ENCODE data around the gene PLXNC1. TPM values are rescaled to one million over a fixed set of nuclear protein-coding genes. Genes with fewer than 3 reads are reported as not detected.

The PLXNC1 gene
- total RNA-seq, 2 experiments from 2014 or later, result 4.0 to 5.6 TPM

DNA sequence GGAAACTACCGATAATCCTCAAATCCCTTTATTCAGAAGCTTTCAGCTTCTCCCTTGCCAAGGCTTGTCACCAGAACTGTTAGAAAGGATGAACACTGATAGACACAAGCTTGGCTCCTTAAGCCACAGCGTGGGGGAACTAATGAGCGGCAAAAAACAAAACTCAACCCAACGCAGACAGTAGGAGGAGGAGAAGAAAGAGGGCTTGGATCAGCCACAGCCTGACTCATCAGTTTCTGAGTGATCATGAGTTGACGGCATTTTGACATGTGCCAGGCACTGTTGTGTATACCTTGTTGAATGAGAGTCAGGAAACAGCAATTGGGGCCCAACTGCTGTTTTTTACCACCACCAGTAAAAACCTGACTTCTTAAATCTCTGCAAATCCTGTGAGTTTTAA lies 23.7 kb downstream of the PLXNC1 start:
- ChIA-PET CTCF (interaction anchor here (0.7 to 2.5 kb wide), 2 partner anchors 9 to 36 kb away, joined by 5 to 7 read pairs; no protein-coding TSS in a partner anchor), POLR2A (interaction anchor here (0.8 to 1.0 kb wide), 2 partner anchors 22 to 36 kb away, joined by 3 to 7 read pairs; no protein-coding TSS in a partner anchor)

- ChIA-PET CTCF (interaction anchor here (0.7 to 2.5 kb wide), 2 partner anchors 35 to 73 kb away, joined by 3 to 5 read pairs; no protein-coding TSS in a partner anchor), POLR2A (no interaction called here)
These were observed 24.6 kb downstream of the PLXNC1 start for GRCh38 chr12:94172973-94173372.

- ChIA-PET POLR2A (no interaction called here), CTCF (interaction anchor here (0.6 to 2.5 kb wide), 2 partner anchors 34 to 372 kb away, joined by 3 to 5 read pairs; no protein-coding TSS in a partner anchor)
These were observed 25.4 kb downstream of the PLXNC1 start for GRCh38 chr12:94173660-94174265.

DNA sequence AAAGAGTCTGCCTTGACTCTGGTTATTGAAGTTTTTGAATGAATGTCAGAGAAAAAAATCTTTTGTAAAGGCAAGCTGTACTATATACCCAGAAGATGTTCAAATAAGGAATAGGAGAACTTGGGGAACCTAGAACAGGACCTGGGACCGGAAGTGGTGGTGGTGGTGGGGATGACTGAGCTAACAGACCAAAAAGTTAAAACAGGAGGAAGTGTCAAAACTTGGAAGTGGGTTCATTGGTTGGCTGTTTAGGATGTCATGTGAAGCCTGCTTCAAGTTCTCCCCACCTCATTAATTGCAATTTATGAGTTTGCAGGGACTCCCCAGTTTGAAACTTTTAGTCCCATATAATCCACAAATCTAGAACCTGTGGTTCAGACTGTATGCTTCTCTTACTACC lies 26.2 kb downstream of the PLXNC1 start:
- ChIA-PET POLR2A (no interaction called here), CTCF (interaction anchor here (0.6 to 2.5 kb wide), 2 partner anchors 34 to 371 kb away, joined by 3 to 5 read pairs; no protein-coding TSS in a partner anchor)

DNA sequence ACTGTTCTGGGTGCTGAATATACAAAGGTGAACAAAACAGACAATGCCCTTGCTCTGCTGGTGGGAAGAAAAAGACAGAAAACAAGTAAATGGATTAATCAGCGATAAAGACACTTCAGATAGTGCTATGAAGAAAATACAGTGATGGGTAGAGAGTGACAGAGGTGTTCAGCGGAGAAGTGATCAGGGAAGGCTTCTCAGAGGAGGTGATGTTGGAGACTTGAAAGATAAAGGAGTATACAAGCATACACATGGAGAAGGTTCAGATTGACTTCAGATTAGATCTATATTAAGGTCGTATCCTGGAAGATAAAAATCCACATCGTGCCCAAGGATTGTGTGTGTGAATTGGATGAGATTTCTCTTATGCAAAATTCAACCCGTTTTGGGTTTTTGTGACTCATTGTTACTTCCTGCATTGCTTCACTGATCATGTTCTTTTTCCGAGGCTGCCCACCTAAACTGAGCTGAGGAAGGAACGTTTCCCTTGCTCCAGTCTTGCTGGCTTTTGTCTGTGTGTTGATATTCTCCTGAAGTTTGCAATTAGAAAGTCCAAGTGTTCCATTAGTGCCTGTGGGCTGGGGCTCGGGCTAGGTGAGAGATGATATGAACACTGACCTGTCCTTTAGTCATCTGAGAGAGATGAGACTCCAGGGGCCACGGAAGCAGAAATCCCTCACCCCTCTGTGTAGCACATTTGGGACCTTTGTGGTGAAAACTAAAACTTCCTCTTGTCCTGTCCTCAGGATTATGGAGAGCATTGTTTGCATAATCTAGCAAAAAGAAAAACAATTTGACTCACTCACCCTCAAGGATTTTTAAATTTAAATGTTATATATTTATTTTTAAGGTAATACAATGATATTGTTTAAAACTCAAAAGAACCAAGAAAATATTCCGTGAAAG lies 27.6 kb downstream of the PLXNC1 start:
- ChIA-PET POLR2A (no interaction called here), CTCF (interaction anchor here (0.7 to 1.0 kb wide), 2 partner anchors 28 to 579 kb away, joined by 3 read pairs; no protein-coding TSS in a partner anchor)

DNA sequence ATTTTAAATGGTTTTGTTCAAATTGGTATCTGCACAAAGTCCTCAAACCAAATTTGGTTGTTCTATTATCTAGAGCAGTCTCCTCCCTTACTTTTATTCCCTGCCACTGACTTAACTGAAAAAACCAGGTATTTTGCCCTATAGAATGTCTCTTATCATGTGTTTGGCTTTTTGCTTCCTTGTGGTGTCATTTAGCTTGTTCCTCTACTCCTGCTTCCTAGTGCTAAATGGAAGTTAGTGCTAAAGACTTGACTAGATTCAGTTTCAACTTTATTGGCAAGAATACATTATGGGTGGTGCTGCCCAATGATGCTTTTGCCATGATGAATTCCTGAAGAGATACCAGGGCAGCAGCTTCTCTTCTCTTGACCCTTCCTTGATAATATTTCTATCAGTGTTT lies 29.7 kb downstream of the PLXNC1 start:
- ChIA-PET CTCF (no interaction called here), POLR2A (interaction anchor here (0.6 kb wide), 1 partner anchor 199 kb away, joined by 8 read pairs; no protein-coding TSS in a partner anchor)

GRCh38 chr12:94178882-94179281 lies 30.5 kb downstream of the PLXNC1 start:
- CTCF ChIA-PET, result no interaction called here
- POLR2A ChIA-PET, result interaction anchor here (0.6 kb wide), 1 partner anchor 198 kb away, joined by 8 read pairs; no protein-coding TSS in a partner anchor

DNA sequence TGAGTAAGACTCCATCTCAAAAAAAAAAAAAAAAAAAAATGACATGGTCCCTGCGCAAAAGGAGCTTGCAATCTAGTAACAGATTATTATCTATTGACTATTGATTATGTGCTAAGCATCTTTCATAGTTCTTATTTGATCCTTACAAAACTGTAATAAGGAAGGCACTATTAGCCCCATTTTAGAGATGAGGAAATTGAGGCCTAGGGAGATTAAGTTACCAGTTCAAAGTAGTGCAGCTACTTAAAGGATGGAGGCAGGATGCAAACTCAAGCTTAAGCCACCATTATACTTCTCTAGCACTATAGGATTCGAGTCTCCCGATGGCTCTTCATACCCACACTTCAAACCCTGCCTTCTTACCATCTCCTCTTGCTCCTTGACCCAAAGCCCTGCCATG lies 31.3 kb downstream of the PLXNC1 start:
- ChIA-PET CTCF (no interaction called here), POLR2A (no interaction called here)

GRCh38 chr12:94180558-94181296 lies 32.4 kb downstream of the PLXNC1 start:
- ChIA-PET POLR2A (no interaction called here), CTCF (interaction anchor here (0.6 to 1.3 kb wide), 3 partner anchors 9 to 1207 kb away, joined by 3 to 7 read pairs (median 3); no protein-coding TSS in a partner anchor)

DNA sequence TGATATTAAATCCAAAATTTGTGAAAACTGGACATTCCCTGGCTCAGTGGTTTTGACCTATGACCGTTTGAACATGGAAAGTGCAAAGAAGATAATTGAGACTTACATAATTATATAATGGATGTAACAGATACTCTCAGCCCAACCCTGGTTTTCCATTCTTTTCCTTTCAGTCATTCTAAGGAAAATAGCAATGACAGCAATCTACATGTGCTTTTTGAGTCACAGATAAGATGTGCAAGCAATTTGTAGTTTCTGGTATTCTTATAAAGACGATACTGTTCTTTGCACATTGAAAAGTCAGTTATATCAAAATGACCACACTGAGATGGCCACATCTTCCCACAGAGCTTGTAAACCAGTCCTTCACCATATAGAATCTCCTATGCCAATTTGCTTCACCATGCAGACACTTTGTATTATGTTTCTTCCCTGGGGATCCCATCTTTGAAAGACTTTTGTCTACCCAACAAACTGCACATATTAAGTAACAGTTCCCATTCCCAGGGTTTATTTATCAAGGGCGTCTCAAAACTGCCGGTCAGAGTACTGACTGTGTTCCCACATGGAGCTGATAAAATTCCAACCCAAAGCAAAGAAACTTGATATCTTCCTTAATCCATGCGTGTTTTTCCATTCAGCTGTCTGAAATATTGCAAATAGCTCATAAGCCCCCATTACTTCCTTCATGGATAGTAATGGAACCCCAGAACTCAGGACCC lies 34.8 kb downstream of the PLXNC1 start:
- ChIA-PET POLR2A (no interaction called here), CTCF (no interaction called here)

DNA sequence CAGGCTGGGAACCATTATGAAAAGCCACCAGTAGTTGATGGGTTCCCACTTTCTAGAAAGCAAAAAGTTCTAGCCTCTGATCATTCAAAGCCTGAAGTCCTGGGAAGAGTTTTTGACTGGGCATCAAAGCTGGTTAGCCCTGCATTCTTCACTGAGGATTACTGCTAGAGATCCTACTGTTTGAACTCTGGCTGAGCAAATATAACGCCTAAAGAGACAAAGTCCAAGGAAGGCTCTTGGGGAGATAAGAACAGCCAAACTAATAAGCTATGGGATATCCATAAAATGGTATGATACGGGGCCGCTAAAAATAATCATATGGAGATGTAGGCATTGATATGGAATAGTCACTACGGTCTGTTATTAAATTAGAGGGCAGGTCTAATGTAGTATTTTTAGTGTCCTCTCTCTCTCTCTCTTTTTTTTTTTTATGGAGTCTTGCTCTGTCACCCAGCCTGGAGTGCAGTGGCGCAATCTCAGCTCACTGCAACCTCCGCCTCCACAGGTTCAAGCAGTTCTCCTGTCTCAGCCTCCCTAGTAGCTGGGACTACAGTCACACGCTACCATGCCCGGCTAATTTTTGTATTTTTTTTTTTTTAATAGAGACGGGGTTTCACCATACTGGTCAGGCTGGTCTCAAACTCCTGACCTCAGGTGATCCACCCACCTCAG lies 35.5 kb downstream of the PLXNC1 start:
- ChIA-PET POLR2A (no interaction called here), CTCF (no interaction called here)

DNA sequence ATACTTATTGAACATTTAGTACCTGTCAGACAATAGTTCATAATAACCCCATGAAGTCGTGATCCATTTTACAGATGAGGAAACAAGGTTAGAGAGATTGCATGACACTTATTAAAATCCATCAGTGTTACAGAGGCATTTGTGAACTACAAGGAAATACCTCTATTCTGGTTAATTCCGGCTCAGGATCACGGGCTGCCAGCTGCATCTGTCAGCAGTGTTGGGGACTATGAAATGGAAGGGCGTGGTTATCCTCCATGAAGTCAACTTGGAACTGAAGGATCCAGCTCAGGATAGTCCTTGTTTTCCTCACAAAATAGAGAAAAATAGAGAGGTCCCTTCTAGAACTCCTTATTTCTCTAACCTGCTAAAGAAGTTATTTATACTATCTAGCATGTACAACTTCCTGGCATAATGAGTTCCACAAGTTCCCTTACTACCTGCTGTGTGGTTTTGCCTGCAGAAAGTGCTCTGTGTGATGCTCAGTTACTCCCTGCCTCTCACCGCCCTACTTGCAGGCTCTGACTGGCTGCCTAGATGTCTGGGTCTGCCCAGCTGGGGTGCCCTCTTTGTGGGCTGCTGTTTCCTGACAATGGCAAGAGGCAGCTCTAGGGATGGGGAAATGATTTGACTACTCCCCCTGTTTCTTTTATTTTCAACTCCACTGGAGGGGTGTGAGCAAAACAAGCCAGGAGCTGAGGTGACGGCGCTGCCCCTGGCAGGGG lies 36.8 kb downstream of the PLXNC1 start:
- ChIA-PET CTCF (no interaction called here), POLR2A (interaction anchor here (0.5 kb wide), 1 partner anchor 99 kb away, joined by 8 read pairs; no protein-coding TSS in a partner anchor)

- ChIA-PET CTCF (no interaction called here), POLR2A (interaction anchor here (0.5 kb wide), 1 partner anchor 98 kb away, joined by 8 read pairs; no protein-coding TSS in a partner anchor)
These were observed 37.4 kb downstream of the PLXNC1 start for GRCh38 chr12:94185801-94186200.

DNA sequence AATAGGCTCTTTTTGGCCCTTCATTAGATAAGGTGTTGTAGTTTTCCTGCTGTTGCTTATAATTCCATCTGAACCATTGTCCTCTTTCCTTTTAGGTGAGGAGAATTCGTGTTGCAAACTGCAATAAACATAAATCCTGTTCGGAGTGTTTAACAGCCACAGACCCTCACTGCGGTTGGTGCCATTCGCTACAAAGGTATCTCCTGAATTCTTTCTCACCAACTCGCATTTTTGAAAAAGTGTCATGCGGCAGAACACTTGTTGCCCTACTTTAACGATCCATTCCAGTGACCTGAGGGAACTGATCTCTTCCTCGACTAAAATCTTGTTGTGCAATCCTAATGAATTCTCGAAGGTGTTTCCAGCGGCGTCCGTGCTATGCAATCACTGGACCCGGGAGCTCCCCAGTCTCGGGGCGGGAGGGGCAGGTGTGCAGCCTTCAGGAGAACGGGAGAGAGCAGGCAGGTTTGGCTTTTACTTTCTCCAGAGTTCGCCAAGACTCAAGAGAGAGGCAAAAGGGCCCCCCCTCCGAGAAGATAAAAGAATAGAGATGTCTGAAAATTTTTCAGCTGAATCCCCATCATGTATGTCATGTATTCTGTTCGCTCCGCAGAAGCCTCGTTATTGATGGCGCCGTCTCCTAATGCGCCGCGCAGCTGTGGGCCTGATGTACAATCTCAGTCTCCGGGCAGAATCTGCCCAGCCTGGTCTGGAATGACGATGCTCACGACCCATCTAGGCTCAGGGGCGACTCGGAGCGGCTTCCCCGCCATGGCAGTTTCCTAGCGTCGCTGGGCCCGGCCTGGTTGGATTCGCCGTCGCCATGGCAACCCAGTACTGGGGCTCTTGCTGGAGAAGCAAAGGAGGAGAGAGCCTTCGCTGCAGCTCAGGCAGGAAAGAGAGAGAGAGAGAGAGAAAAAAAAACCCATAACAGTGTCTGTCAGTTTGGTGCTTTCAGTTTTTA lies 38.2 kb downstream of the PLXNC1 start:
- POLR2A ChIA-PET, result no interaction called here

GRCh38 chr12:94187361-94187760 lies 39.0 kb downstream of the PLXNC1 start:
- ChIA-PET POLR2A (no interaction called here), CTCF (no interaction called here)

More for the DNA sequence above, 38.2 kb downstream of the PLXNC1 start:
- CTCF ChIA-PET, result no interaction called here

DNA sequence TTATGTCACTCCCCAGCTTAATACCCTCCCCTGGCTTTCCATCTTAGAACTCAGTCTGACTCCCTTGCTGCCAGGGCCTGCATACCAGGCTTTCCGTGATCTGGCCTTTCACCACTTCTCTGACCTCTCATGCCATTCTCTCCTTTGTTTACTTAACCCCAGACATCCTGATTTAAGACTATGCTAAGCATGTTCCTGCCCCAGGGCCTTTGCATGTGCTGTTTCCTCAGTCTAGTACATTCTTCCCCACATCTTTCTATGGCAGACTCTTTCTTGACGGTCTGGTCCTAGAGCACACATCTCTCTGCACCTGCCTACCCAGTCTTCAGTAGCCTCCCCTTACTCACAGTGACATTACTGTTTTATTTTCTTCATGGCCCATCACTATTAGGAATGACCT lies 42.2 kb downstream of the PLXNC1 start:
- POLR2A ChIA-PET, result no interaction called here
- CTCF ChIA-PET, result interaction anchor here (1.2 kb wide), 1 partner anchor 10 kb away, joined by 5 read pairs; no protein-coding TSS in a partner anchor

- POLR2A ChIA-PET, result no interaction called here
- CTCF ChIA-PET, result no interaction called here
These were observed 42.6 kb downstream of the PLXNC1 start for GRCh38 chr12:94191023-94191422.
